Thoracic aorta (tissue), 2 donors: ENCODE measurements around the gene RASD1. TPM values are rescaled to one million over a fixed set of nuclear protein-coding genes. Genes with fewer than 3 reads are reported as not detected.
A peak's percentile ranks its signal among the peaks of the same experiment; 100 is the strongest.

Experiments
- ATAC-seq: fragments of 150-250 bp; one replicate; pipeline ENCODE4 v1.8.0; 2017; ENCODE audit warnings: low read depth; ENCODE audit not compliant: insufficient number of reproducible peaks, low FRiP score
- DNase-seq: peaks from one replicate; pipeline ENCODE4 v3.0.0-alpha.2; 2020; ENCODE audit warnings: low spot score
- H3K27ac ChIP-seq, 2 donors: fragments of 200-600 bp; sonication (generic); 1 replicate in 1 of 2; 2 replicates in 1 of 2; pipeline ENCODE4 v1.5.1; 2016; ENCODE audit warnings: mild to moderate bottlenecking in 2 of 2, moderate library complexity in 2 of 2
- H3K27me3 ChIP-seq: fragments of 200-600 bp; sonication (generic); replicated peaks from 2 replicates; pipeline ENCODE4 v1.6.0; 2016; ENCODE audit warnings: mild to moderate bottlenecking; ENCODE audit not compliant: insufficient read depth
- H3K36me3 ChIP-seq: fragments of 200-600 bp; sonication (generic); one replicate; pipeline ENCODE4 v1.5.1; 2016
- H3K4me1 ChIP-seq, 2 donors: fragments of 200-600 bp; sonication (generic); 1 replicate in 1 of 2; 2 replicates in 1 of 2; pipeline versions ENCODE4 v1.5.1 to v1.6.0; 2016; ENCODE audit warnings: low read depth in 2 of 2, mild to moderate bottlenecking in 1 of 2; ENCODE audit not compliant: control insufficient read depth in 1 of 2
- H3K4me3 ChIP-seq: fragments of 200-600 bp; sonication (generic); 2 replicates; pipeline ENCODE4 v1.5.1; 2016; ENCODE audit warnings: mild to moderate bottlenecking
- H3K9me3 ChIP-seq: fragments of 200-600 bp; sonication (generic); 2 replicates; pipeline ENCODE4 v1.5.1; 2016
- total RNA-seq, 2 donors: library from RNA; depleted of rRNA; stranded (reverse); fragments of >200 nt; gene quantifications; one replicate each; pipeline versions ENCODE4 v1.1.0 to v1.2.3, GENCODE V29; 2016
- TF ChIP-seq, protein P1 (sequence below): fragments of 200-600 bp; sonication (generic); IDR thresholded peaks from one replicate; pipeline ENCODE4 v1.5.1; 2019; ENCODE audit warnings: antibody characterized with exemption

The RASD1 gene
- total RNA-seq, 2 donors from 2014 or later: 23.0 to 28.9 TPM

DNA sequence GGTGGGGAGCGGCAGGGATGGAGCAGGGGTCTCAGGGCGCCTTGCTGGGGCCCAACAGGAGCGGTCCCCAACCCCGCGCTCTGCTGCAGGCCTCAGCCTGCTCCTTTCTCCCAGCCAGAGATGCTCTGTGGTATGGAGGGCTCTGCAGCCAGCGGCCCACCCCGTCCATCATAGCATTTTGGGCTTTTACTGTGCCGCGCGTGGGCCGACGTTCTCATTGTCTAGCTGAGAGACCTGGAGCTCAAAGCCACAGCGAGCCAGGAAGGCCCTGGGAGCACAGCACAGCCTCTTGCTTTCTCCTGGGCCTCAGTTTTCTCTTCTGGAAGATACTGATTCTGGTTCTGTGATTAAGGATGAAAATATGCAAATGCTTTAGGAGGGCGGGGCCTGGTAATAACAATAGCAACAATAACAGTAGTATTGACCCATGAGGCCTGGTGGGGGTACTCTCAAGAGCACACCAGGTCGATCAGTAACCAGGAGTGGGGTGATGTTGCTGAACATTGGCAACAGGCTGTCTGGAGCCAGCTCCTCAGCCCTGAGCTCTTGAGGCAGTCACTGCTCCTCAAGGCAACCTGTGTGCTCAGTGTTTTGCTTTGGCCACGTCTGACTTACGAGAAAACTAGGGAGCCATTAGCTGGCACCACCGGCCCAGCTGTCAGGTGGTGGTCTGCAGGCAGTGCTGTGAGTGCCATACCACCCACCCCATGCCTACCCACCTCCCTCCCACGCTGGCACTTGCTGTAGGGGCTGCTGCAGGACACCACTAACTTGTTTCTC, 1.1 kb upstream of the RASD1 start:
- H3K36me3 ChIP-seq: no peaks in the 10 kb centered on the region
- ATAC-seq (no peak), DNase-seq (no peak)
- no peaks in the 10 kb centered on the region for H3K27me3 ChIP-seq
- H3K27ac ChIP-seq: no peak overlapping the region
- H3K9me3 ChIP-seq: no peaks in the 10 kb centered on the region
- TF ChIP-seq, protein P1, sequence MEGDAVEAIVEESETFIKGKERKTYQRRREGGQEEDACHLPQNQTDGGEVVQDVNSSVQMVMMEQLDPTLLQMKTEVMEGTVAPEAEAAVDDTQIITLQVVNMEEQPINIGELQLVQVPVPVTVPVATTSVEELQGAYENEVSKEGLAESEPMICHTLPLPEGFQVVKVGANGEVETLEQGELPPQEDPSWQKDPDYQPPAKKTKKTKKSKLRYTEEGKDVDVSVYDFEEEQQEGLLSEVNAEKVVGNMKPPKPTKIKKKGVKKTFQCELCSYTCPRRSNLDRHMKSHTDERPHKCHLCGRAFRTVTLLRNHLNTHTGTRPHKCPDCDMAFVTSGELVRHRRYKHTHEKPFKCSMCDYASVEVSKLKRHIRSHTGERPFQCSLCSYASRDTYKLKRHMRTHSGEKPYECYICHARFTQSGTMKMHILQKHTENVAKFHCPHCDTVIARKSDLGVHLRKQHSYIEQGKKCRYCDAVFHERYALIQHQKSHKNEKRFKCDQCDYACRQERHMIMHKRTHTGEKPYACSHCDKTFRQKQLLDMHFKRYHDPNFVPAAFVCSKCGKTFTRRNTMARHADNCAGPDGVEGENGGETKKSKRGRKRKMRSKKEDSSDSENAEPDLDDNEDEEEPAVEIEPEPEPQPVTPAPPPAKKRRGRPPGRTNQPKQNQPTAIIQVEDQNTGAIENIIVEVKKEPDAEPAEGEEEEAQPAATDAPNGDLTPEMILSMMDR: no peak
- H3K4me1 ChIP-seq: peaks cover 8 to 24% of the 10 kb centered on the region in 2 donors
- peak overlapping the region; percentile 96 for H3K4me3 ChIP-seq

DNA sequence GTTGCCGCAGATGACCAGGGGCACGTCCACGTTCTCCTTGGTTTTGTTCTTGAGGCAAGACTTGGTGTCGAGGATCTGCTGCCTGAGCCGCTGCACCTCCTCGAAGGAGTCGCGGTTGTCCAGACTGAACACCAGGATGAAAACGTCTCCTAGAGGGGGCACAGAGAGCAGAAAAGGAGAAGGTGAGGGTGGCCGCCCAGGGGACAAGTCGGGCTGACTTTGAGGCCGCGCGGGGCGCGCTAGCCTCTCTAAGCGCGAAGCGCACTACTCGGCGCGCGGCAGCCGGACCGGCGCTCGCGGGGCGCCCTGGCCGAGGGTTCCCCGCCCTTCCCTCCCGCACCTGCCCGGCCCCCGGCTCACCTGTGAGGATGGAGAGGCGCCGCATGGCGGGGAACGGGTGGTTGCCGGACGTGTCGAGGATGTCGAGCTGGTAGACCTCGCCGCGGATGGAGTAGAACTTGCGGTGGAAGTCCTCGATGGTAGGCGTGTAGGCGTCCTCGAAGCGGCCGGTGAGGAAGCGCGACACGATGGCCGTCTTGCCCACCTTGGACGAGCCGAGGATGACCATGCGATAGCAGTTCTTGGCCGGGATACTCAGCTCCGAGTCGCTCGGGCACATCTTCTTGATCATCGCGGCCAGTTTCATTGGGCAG, 533 bp downstream of the RASD1 start:
- peaks cover 5% of the 10 kb centered on the region for H3K36me3 ChIP-seq
- H3K9me3 ChIP-seq: no peaks in the 10 kb centered on the region
- peak; percentile 15 for ATAC-seq
- peak overlapping the region; percentile 96 for H3K4me3 ChIP-seq
- no peak overlapping the region for H3K27ac ChIP-seq
- no peaks in the 10 kb centered on the region for H3K27me3 ChIP-seq
- TF ChIP-seq, protein P1: no peak
- no peak for DNase-seq
- H3K4me1 ChIP-seq: peaks cover 8 to 24% of the 10 kb centered on the region in 2 donors

DNA sequence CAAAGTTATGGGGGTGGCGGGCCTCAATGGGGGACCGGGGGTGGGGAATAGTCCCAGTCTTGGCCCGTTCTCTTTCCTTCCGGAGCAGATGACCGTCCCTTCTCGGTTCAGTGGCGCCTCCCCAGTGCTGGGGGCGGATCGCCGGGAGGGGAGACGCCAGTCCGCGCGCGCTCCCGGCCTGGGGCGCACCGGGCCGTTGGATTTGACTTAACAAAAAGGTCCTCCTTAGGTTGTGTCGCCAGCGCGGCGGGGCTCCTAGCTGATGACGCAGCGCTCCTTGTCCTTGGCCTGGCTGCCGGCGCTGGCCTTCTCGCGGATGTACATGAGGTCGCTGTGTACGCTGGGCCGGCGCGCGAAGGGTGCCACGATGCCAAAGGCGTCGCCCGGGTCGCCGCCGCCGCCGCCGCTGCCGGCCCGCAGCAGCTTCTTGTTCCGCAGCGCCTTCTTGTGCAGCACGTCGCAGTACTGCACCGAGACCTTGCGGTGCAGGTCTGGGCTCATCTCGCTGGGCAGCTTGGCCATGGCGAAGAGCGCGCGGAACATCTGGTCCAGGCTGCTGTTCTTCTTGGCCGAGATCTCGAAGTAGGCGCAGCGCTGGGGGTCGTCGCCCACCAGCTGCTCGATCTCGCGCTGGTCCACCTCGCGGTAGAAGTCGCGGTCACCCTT, 1.2 kb downstream of the RASD1 start:
- H3K9me3 ChIP-seq: no peaks in the 10 kb centered on the region
- no peak overlapping the region for H3K27ac ChIP-seq
- TF ChIP-seq, protein P1: no peak
- H3K4me1 ChIP-seq: peaks cover 8 to 24% of the 10 kb centered on the region in 2 donors
- no peak for ATAC-seq
- no peaks in the 10 kb centered on the region for H3K27me3 ChIP-seq
- peak overlapping the region; percentile 96 for H3K4me3 ChIP-seq
- H3K36me3 ChIP-seq: peaks cover 5% of the 10 kb centered on the region
- DNase-seq: no peak

DNA sequence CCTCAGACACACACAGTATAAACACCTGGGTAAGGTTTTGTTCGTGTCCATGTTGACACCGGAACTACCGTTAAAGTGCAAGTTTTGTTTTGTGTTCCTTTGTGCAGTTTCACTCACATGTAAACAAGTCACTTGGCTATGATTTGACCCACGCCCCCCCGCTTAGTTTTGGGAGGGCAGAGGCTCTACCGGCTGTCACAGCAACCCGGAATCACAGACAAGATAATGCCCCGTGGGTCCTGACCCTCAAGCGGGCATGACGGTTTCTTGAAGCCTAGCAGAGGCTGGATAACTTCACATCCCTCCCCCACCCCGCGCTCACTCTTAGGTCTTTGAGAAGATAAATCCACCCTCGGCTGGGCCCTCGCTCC, 1.7 kb downstream of the RASD1 start:
- H3K4me3 ChIP-seq: peak overlapping the region; percentile 96
- H3K27me3 ChIP-seq: no peaks in the 10 kb centered on the region
- H3K9me3 ChIP-seq: no peaks in the 10 kb centered on the region
- DNase-seq: no peak
- peaks cover 8 to 24% of the 10 kb centered on the region in 2 donors for H3K4me1 ChIP-seq
- ATAC-seq: no peak
- no peak overlapping the region for H3K27ac ChIP-seq
- peaks cover 5% of the 10 kb centered on the region for H3K36me3 ChIP-seq
- TF ChIP-seq, protein P1: no peak

DNA sequence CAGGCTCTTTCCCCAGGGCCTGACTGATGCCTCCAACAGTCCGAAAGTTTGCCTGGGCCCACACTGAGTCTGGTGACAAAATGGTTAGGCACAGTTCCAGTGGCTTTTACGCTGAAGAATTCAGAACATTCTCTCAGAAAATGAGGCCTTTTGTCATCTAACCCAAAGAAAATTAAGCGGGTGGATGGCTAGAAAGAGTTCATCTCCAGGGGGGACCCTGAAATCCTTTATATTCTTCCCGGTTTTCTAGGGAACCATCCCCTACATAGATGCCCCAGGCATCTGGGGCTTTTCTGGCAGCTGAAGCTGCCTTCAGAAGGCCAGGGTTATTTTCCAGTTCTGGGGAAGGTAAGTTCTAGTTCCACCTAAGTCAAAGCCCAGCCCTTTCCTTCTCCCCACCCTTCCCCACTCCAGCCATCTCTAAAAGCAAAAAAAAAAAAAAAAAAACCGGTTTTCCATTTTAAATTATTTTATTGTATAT, 2.2 kb downstream of the RASD1 start:
- H3K27ac ChIP-seq: no peak overlapping the region
- TF ChIP-seq, protein P1: no peak
- no peak for DNase-seq
- H3K4me1 ChIP-seq: peaks cover 8 to 24% of the 10 kb centered on the region in 2 donors
- H3K4me3 ChIP-seq: no peak overlapping the region
- H3K36me3 ChIP-seq: peaks cover 5% of the 10 kb centered on the region
- H3K9me3 ChIP-seq: no peaks in the 10 kb centered on the region
- no peak for ATAC-seq
- no peaks in the 10 kb centered on the region for H3K27me3 ChIP-seq
